ENCODE measurements around the gene VASH1.

The VASH1 gene

DNA sequence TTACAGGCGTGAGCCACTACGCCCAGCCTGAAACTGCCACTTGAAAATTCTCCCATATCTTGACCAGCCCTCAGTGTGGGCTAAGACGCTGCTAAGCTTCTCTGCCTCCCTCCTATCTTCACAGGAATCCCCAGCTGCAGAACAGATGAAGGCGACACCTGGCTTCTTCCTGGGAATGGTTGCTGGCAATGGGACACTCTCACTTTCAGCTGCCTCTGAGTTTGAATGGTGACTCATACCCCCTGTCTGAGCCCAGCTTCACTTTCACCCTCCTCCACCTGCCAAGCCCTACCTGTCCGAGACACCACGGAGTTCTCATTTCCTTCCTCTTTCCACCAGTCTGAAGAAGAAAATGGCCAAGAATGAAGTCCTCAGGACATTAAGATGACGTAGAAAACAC is 18.3 kb upstream of the VASH1 start:
- no peak for DNase-seq (ENCODE audit: low read depth)

DNA sequence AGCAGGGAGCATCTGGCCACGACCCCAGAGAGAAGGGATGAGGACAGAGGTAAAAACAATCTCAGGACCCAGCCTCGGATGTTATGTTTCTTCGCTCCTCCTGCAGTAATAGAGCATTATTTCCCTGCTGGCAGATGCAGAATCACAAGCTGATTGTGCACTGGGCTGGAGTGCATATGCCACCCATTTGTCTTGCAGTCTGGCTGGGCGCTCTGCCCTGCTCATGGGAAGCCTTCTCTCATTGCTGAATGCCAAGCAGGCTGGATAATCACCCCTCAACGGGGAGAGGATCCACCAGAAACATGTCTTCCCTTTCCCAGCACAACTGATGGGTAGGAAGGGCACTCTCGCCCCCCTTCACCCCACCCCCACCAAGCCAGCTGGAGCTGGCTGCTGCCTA is 8.5 kb upstream of the VASH1 start:
- no peak for DNase-seq (ENCODE audit: low read depth)

DNA sequence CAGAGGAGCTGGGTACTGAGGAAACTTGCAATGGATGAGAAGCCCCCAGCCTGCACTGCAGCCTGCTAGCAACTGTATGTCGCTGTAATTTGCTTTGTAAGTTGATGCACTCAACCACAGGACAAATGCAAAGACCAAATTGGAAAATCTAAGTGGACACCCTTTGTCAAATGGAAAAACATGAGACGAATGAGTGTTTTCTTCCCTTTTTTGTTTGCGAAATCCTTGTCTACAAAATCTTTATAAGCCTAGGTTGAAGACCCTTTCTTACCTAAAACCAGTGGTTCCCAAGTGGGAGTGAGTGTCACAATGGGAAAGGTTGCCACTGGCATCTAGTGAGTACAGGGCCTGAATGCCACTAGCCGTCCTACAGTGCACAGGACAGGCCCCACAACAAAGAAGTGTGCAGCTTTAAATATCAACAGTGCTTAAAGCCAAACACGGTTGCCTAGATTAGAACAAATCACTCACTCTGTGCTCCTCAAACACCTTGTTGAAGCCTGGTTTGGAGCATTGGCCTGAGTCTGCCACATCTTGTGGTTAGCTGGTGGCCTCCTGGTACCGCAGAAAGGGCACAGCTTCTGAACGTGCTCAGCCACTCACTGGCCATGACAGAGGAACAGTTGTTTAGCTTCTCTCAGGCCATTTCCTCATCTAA is 7.6 kb upstream of the VASH1 start:
- no peak for DNase-seq (ENCODE audit: low read depth)

DNA sequence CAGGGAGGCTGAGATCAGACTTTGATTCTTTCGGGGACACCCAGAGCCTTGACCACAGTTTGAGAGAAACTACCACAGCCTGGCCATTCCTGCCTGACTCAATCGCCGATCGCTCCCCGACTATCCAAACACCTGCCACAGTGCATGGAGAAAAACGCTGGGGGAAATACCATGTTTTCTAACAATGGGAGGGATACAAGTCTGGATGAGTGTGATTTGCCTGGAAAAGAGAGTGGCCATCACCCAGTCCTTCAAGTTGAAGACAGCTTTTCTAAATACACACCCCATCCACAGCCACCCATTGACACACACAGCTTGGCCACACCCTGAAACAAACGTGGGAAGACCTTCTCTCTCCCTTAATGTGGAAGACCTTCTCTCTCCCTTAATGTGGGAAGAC is 6.7 kb upstream of the VASH1 start:
- DNase-seq (ENCODE audit: low read depth), result no peak

DNA sequence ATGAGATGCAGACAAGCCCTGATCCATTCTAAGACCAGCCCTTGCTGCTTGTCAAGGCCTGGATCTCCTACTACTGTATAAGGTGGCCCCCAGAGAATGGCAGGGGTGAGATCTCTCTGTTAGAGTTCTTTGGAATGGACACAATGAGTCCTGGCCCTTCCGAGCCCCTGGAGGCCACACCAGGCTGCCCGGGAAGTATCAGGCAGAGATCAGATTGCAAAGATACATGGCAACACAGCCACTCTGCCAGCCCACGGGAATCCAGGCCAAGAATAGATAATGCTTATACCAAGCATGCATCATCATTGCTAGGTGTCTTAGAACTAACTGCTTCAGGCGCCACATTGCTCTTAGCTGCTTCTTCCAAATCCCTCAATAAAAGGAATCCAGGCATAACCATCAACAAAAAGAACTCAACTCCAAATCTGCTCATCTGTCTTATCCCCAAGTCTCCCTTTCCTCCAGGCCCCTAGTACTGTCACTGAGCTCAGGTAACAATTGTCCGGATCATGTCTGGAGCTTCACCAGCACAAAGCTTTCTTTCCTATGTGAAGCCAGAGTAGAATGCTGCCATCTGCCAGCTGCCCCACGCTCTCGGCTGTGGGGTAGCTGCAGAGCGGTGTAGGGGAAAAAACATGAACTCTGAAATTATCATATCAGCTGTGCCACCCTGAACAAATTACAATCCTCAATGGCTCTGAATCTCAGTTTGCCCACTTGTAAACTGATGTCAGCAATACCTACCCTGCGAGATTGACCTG is 5.5 kb upstream of the VASH1 start:
- no peak for DNase-seq (ENCODE audit: low read depth)

DNA sequence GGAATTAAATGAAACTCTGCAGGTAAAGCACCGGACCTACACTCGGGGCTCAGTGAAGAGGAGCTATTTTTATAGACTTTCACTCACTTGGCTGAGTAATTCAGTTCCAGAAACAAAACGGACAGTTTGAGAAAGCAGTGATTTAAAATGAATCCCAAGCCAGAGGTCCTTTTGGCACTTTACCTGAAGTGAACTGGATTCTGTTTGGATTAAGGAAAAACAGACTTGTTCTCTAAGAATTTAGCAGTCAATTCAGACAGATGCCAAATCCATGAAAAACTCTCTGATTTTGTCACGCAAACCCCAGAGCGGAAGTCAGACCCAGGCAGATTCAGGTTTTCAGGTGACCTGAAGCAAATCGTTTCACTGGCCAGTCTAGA is 4.9 kb upstream of the VASH1 start:
- DNase-seq (ENCODE audit: low read depth), result no peak

DNA sequence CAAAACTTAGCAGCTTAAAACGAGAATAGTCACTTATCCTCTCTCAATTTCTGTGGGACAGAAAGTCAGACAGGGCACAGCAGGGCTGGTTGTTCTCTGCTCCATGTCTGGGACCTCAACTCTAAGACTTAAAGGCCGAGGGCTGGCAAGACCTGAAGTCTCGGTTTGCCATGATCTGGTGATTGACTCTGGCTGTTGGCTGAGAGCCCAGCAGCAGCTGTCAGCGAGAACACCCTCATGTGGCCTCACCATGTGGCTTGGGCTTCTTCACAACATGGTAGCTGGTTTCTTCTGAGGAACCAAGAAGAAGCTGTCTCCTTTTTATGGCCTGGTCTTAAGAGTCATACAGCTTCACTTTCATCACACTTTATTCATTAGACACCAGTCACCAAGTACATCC is 1.7 kb upstream of the VASH1 start:
- DNase-seq (ENCODE audit: low read depth), result no peak

DNA sequence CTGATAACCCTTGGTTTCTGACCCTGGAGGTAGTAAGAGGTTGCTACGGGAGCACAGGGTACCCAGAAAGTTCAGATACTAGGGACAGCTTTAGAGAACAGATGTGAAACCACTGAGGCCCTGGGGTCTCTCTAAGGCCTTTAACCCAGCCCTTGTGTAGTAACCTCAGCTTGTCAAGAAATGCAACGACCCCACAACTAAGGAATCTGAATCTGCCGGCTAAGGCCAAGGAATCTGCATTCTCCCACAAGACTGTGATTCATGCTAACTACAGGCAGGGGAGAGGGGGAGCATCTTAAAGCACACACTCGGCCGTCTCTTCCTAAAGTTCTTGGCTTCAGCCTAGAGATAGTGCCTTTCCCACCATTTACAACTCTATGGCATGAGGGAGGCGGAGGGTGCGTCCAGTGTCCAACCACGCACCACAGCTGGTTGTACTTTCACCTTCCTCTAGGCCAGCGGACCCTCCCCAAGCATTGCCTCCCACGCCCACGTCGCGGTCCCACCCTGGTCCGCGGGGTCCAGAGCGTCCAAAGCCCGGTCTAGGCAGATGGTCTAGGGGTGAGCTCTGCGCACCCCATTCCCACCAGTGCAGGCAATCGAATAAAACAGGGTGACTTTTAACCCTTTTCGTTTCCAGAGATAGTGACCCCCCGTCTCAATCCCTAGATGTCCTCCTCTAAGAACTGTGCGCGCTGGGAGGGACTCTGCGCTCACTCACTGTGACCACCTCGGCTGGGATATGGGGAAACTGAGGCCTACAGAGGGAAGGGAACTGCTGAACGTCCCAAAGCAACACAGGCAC is 735 bp upstream of the VASH1 start:
- no peak for DNase-seq (ENCODE audit: low read depth)

DNA sequence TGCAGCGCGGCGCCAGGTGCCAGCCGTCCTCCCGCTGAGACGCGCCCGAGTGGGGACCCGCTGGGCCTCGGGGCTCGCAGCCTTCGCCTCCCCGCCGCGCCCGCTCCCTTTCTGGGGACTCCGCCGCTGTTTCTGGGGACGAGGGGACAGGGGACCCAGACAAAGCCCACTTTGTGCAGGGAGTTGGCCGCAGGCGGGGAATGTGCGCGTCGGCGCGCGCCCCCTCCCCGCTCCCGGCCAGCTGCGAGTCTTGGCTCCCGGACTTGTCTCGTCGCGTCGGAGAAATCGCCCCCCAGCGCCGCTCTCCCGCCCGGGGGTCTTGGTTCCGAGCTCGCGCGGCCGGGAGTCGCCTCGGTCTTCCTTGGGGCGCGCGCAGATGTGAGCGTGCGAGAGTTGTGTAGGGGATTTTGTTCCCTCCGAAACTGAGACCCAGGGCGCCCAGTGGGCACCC is 717 bp downstream of the VASH1 start:
- DNase-seq (ENCODE audit: low read depth), result no peak

DNA sequence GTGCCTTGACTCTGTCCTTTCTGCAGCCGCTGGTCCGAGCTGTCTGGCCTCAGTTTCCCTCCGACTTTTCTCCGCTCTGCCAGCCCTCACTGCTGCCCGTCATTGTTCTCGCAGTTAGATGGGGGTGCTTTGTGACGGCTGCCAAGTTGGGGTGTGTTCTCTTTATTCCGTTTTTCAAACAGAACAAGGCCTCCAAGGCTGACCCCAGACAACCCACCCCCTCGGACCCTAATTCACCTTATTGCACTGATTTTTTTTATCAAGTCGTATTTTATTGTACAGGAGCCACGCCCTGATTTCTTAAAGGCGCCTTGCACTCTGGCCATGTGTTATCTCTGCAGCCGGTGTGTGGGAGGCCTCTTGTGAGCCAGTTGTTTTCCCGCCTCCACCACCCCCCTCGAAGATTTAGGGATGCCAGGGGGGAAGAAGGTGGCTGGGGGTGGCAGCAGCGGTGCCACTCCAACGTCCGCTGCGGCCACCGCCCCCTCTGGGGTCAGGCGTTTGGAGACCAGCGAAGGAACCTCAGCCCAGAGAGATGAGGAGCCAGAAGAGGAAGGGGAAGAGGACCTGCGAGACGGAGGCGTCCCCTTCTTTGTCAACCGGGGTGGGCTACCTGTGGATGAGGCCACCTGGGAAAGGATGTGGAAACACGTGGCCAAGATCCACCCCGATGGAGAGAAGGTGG is 1.3 kb downstream of the VASH1 start:
- DNase-seq (ENCODE audit: low read depth), result no peak

DNA sequence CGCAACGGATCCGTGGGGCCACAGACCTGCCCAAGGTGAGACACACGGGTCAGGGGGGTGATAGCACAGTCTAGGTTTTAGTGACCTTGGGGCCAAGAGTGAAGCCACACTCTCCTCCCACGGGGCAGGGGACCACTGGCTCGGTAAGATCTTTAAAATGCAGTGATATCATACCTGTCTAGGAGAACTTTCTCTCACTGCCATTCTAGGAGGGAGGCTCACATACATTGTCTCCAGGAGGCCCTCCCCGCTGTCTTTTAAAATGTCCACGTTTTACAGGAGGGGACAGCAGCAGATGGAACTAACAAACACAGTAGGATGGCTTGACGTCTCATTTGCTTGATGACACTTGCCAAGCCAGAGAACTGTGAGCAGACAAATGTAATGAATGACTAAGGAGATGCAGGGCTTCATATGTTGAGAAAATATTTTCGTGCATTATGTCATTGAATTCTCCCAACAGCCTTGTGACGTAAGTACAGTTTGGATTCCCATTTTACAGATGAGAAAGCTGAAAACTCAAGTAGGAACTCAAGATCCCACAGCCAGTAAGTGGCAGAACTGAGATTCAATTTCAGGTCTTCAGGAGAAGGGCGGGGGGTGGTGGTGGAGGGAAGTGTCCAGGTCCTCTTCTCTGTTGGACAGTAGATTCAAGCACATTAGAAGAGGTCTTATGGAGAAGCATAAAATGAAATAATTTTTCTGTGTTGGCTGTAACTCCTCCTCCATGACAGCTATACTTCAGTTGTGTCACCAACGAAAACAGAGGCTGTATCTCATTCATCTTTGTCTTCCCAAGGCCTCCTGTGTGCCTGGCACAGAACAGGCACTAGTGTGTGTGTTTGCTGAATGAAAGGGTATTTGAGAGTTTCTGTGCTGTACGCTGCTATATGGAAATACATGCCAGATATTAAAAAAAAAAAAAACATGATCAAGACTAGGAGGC is 2.1 kb downstream of the VASH1 start:
- DNase-seq (ENCODE audit: low read depth), result no peak

DNA sequence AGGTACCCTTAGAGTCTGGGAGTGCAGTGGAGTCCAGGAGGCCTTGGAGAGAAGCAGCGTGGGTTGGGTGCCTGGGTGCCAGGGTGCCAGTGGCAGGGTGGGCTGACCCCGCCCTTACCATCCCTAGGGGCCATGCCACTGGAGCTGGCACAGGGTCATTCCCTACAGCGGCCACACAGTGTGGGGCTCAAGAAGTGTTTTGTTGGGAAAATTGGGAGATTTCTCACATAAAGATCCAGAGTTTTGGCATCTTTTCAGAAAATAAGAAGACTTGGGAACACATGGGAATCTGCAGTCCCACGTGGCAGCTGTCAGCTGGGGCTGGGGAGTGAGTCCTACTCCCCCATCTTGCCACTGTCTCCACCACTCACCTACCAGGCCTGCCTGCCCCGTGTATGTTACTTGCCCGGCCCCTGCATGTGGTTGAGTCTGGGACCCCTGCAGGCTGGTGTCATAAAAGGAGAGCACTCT is 4.2 kb downstream of the VASH1 start:
- DNase-seq (ENCODE audit: low read depth), result no peak

DNA sequence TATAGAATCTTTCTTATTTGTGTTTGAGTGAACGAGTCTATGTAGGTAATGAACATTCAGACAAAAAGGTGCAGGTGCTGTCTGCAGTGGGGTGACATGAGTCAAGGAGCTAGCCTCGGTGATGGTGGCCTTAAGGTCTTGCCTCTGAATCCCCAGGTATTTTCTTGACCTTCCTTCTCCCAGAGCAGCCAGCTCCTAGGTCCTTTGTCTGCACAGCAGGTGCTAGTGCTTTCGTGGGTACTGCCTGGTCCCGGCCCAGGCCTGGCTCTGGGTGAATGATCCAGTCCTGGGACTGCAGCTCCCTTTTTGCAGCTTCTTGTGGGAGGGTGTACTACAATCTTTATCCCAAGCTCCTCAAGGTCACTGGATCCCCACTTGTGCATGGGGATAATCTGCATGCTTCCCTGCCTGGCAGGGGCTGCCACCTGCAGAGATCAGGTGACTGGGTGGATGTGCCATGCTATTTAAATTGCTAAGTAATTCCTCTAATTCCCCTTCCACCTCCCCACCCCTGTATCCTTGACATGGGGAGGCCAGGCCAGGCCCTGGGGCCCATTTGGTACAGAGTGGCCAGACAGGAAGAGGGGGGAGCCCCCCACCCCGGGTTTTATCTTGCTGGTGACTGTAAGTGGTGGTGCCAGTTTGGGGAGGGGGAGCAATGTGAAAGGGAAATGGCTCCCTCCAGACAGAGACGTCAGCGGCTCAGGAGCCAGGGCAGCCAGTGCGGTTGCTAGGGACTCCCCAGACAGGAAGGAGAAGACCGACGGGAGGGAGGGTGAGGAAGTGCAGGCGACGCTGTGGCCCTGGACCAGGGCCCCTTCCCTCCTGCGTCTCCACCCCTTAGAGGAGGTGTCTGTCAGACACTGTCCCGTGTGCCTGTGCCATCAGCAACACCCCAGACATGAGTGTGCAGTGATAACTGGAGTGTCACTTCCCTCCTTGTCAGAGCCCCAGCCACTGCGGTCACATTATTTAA is 6.7 kb downstream of the VASH1 start:
- DNase-seq (ENCODE audit: low read depth), result no peak

DNA sequence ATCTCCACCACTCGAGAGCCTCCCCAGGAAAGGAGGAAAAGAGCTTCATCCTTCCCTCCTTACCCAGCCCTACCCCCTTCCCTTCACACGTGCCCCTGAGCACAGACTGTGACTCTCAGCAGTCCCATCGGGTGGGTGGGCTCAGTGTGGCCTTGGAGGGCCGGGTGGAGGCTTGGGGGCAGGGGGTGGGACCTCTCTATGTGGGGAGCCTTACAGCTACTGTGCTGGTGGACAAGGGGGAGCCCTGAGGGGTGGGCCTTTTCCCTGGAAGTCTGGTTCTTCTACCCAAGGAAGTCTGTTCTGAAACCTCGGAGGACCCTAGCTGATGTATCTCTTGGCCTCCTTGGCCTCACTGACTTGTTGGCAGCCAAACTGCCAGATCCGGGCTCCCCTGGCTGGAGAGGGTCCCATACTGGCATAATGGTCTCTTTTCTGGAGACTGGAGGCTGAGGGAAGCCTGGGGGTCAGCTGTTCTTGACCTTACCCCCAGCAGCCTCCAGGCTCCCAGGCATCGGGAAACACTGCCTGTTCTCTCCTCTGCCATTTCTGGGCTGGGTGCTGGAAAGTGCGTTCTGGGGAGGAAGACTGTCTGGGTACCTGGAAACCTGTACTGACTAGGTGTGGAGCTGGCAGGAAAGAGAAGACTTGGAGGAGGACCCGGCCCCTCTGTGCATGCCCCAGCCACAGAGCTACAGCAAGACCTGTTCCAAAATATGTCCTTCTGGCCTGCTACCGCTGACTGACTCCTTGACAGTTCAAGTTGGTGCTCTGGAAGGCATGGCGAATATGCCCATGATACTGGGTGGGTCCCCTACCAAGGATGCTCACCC is 7.6 kb downstream of the VASH1 start:
- DNase-seq (ENCODE audit: low read depth), result no peak

DNA sequence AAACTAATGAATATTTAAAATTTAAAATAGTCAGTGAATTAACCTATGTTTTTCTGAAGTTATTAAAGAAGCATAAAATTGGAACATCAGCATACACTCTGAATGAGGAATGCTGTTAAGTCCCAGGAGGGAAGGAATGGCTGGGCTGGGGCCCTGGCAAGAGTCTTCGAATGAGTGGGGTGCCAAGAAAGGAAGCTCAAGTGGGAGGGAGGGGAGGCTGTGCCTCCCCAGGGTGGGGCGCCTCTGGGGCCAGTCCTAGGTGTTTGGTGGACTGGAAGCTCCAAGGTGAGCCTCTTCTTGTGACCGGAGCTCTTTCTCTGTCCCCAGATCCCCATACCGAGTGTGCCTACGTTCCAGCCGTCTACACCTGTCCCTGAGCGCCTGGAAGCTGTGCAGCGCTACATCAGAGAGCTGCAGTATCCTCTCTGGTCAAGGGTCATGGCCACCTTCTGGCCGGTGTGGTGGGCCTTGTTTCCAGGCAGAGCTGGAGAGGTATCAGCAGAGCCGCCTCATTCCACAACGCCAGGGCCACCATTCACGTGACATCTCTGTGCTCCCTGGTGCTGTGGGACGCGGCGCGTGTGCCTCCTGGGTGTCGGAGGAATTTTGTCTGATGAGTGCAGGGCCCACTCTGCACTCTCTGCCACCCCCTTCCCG is 8.5 kb downstream of the VASH1 start:
- no peak for DNase-seq (ENCODE audit: low read depth)

DNA sequence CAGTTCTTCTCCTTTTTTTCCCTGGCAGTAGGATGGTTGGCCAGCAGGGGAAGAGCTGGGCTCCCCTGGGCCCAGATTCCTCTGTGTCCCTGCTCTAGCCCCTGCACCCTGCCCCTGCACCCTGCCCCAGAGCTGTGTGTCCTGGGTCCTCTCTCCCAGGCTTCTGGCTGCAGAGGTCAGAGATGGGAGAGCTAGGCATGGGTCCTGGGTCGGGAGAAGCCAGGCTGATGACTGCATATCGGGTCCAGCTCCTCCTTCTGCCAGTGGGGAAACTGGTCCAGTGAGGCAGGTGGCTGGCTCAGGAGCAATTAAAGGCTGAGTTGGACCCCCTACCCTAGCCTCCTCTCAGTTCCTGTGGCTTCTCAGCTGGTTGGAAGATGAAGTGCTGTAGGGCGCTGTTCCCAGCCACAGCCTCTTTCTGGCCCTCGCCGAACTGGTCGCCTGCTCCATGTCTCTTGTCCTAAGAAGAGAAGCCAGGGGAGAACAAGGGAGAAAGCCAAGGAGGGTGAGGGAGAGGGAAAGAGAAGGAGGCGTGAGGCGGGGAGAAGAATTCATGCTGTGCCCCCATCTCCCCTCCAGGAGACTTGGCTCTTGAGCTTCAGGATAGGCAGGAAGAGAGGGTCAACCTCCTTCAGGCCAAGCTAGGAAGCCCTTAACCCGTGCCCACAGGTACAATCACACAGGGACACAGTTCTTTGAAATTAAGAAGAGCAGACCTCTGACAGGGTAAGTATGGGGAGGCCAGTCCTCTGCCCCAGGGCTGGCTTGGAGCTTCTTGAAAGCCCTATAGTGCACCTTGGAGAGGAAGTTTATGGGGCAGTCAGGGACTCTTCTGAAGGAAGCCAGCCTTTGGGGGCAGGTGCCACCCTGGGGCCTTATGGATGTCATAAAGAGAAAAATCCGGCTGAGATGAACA is 9.5 kb downstream of the VASH1 start:
- DNase-seq (ENCODE audit: low read depth), result no peak

DNA sequence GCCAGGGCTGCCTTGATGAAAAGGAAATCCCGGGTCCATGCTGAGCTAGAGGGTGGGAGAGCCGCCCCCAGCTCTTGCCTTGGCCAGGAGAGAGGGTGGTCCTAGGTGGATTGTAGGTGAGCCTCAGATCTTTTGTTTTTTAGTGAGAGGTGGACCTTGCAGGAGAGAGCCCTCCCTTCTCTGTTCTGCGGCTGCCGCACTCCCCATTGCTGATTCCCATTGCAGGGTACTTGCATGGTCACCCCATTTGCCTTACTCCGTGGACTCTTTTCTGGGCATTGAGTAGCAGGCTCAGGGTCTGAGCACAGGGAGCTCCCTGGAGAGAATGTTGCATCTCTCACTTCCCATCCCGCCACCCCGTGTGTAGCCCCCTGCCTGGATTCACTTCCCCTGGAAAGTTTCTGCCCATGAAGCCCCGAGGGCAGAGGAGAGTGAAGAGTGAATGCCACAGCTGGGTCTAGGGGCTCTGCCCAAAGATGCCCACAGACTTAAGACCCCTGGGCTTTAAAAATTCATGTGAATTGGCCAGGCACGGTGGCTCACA is 10.2 kb downstream of the VASH1 start:
- DNase-seq (ENCODE audit: low read depth), result no peak

Measured in fibroblast of the conjunctiva (primary cell).